Stomach (tissue), 9 donors: Measurements from ENCODE around the gene RGS8. TPM values are rescaled to one million over a fixed set of nuclear protein-coding genes. Genes with fewer than 3 reads are reported as not detected.
A peak's percentile ranks its signal among the peaks of the same experiment; 100 is the strongest.

Experiments
- DNase-seq, 2 donors: peaks; one replicate each; pipeline versions ENCODE4 v3.0.0 to v3.0.0-alpha.2; 2013 to 2019
- H3K27ac ChIP-seq, 5 donors: fragments of 200-600 bp in 4 of 5; sonication (generic) in 4 of 5; one replicate each; pipeline ENCODE4 v1.5.1; 2013 to 2019; ENCODE audit warnings: mild to moderate bottlenecking in 1 of 5, moderate library complexity in 1 of 5
- H3K27me3 ChIP-seq, 3 donors: fragments of 200-600 bp; sonication (generic); one replicate each; pipeline ENCODE4 v1.5.1; 2017 to 2019; ENCODE audit warnings: mixed run types in 1 of 3
- H3K36me3 ChIP-seq, 4 donors: fragments of 200-600 bp; sonication (generic); 1 replicate in 3 of 4; 2 replicates in 1 of 4; pipeline ENCODE4 v1.5.1; 2016 to 2019
- H3K4me1 ChIP-seq, 4 donors: fragments of 200-600 bp; sonication (generic); one replicate each; pipeline ENCODE4 v1.5.1; 2016 to 2019
- H3K4me3 ChIP-seq, 4 donors: fragments of 200-600 bp; sonication (generic) in 3 of 4; one replicate each; pipeline ENCODE4 v1.5.1; 2016 to 2019; ENCODE audit warnings: mild to moderate bottlenecking in 1 of 4
- H3K9me3 ChIP-seq, 4 donors: fragments of 200-600 bp; sonication (generic); one replicate each; pipeline ENCODE4 v1.5.1; 2016 to 2019
- CTCF ChIP-seq, 7 experiments: fragments of 450-650 bp in 4 of 7; fragments of 200-600 bp in 3 of 7; sonication (generic) in 3 of 7; IDR thresholded peaks; one replicate each; pipeline ENCODE4 v1.5.1; 2016 to 2019; ENCODE audit warnings: antibody characterized with exemption in 7 of 7, control low read depth in 2 of 7, mild to moderate bottlenecking in 1 of 7
- EP300 ChIP-seq: sonication (generic); formaldehyde crosslinking; IDR thresholded peaks from one replicate; pipeline ENCODE4 v1.6.1; 2017; ENCODE audit warnings: antibody characterized with exemption
- POLR2A ChIP-seq, 4 donors: fragments of 450-650 bp; IDR thresholded peaks; one replicate each; pipeline ENCODE4 v1.6.1; 2016; ENCODE audit warnings: antibody characterized with exemption in 4 of 4, control low read depth in 2 of 4, mild to moderate bottlenecking in 1 of 4, moderate library complexity in 1 of 4
- POLR2AphosphoS5 ChIP-seq, 3 donors: sonication (generic); formaldehyde crosslinking; IDR thresholded peaks; one replicate each; pipeline ENCODE4 v1.6.1; 2016; ENCODE audit warnings: antibody characterized with exemption in 3 of 3
- WGBS, 5 donors: extraction: QIAGEN DNeasy Blood & Tissue Kit in 3 of 5; methylation state at CpG; one replicate each; pipeline versions ENCODE4 v1.1.5 to v1.1.7; 2013 to 2018; 5-methylcytosine and 5-hydroxymethylcytosine counted together
- intact Hi-C: fragments of 100-400 bp; cut with DNase I; formaldehyde crosslinking; loops from one replicate; pipeline ENCODE4 v1.15.1; 2023; ENCODE audit warnings: low total_unique reads
- polyA plus RNA-seq, 3 donors: library from polyadenylated mRNA; stranded (reverse); fragments of 200-250 nt; gene quantifications; one replicate each; pipeline ENCODE4 v1.2.3, GENCODE V29; 2013
- total RNA-seq, 5 donors: library from RNA; depleted of rRNA; stranded (reverse); fragments of >200 nt; gene quantifications; one replicate each; pipeline versions ENCODE4 v1.1.0 to v1.2.3, GENCODE V29; 2014 to 2016
- donor health status: healthy with polysubstance abuse.
- donor health status: Bipolar disorder and iron deficiency.
- donor health status: healthy.

Gene RGS8
- total and polyA plus RNA-seq, 8 donors = not detected

GRCh38 chr1:182682898-182683501 is 1.4 kb downstream of the RGS8 start:
- Histone ChIP-seq H3K27ac (no peak overlapping the region), H3K36me3 (no peaks in the 10 kb centered on the region), H3K4me1 (peaks cover 0 to 14% (median 8%) of the 10 kb centered on the region in 4 donors), H3K9me3 (no peaks in the 10 kb centered on the region), H3K4me3 (no peak overlapping the region), H3K27me3 (peaks cover 0 to 15% (median 0%) of the 10 kb centered on the region in 3 donors)
- TF ChIP-seq CTCF (IDR thresholded peaks at IDR 0.05) = no peak
- no peak for TF ChIP-seq EP300
- TF ChIP-seq POLR2AphosphoS5 (IDR thresholded peaks at IDR 0.05) = no peak
- no peak for TF ChIP-seq POLR2A (IDR thresholded peaks at IDR 0.05)
- intact Hi-C loops = no loop called here
- 65 to 81% (median 76%) methylated on average over 2 of the region's 2 CpGs for WGBS, 5 donors
- DNase-seq = no peak

DNA sequence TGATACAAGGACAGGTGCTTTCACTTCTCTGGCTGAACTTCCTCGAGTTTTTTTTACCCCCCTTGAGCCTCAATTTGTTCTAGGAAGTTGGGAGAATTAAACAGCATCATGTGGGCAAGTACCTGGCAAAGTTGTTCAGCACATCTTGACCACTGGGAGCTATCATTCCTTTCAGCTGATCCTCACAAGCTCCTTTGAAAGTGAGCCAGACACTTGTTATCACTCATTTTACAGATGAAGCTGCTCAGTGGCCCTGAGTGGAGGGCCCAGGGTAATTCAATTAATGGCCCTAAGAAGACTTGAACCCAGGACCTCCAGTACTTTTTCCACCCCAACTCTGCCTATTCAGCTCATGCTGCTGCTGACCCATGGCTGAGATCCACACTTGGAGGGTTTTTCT is 2.0 kb downstream of the RGS8 start:
- no peaks in the 10 kb centered on the region for H3K9me3 ChIP-seq
- H3K4me3 ChIP-seq = no peak overlapping the region
- H3K27ac ChIP-seq = no peak overlapping the region
- peaks cover 0 to 8% (median 6%) of the 10 kb centered on the region in 4 donors for H3K4me1 ChIP-seq
- intact Hi-C loops = no loop called here
- DNase-seq = no peak
- TF ChIP-seq POLR2A (IDR thresholded peaks at IDR 0.05) = no peak
- no peak for TF ChIP-seq POLR2AphosphoS5 (IDR thresholded peaks at IDR 0.05)
- TF ChIP-seq EP300 = no peak
- no peak for TF ChIP-seq CTCF (IDR thresholded peaks at IDR 0.05)
- peaks cover 0 to 15% (median 0%) of the 10 kb centered on the region in 3 donors for H3K27me3 ChIP-seq
- 31 to 68% (median 57%) methylated on average over 1 of the region's 1 CpG for WGBS, 5 donors
- H3K36me3 ChIP-seq = no peaks in the 10 kb centered on the region

GRCh38 chr1:182681568-182681912 is 2.8 kb downstream of the RGS8 start:
- 82 to 89% (median 87%) methylated on average over 8 of the region's 8 CpGs for WGBS, 5 donors
- intact Hi-C loops = no loop called here
- peaks cover 0 to 15% (median 0%) of the 10 kb centered on the region in 3 donors for H3K27me3 ChIP-seq
- no peaks in the 10 kb centered on the region for H3K36me3 ChIP-seq
- no peak overlapping the region for H3K27ac ChIP-seq
- no peak overlapping the region for H3K4me3 ChIP-seq
- DNase-seq = no peak
- H3K9me3 ChIP-seq = no peaks in the 10 kb centered on the region
- TF ChIP-seq POLR2A (IDR thresholded peaks at IDR 0.05) (no peak), POLR2AphosphoS5 (IDR thresholded peaks at IDR 0.05) (no peak), EP300 (no peak), CTCF (IDR thresholded peaks at IDR 0.05) (no peak)
- H3K4me1 ChIP-seq = no peaks in the 10 kb centered on the region

DNA sequence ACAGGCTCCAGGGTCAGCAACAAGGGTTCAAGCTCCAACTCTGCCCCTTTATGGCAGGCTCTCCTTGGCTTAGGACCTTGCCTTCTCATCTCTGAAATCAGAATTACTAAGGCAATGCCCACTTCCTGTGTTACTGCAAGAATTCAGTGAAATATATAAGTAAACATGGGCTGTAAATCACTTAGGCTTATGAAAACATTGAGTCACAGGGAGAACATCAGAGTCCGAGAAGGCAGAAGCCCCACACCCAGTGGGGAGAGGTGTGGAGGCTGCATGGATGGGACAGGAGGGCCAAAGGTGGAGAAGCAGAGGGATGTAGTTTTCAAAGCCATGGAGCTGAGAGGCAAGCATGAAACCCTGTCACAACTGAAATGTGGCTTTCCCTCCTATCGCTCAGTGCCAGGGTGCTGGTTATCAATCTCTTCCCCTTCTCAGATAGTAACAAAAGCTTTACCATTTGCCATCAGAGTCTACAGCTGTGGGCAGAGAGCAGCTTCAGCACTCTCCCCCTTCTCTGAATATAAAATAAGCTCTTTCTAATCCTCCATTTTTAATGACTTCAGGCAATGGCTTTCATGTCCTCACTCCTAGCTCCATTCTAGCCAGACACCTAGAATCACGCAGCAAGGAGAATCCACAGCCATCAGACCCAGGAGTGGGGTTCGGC is 3.4 kb downstream of the RGS8 start:
- 68 to 75% (median 71%) methylated on average over 4 of the region's 4 CpGs for WGBS, 5 donors
- DNase-seq = peak in 1 of 2 donors; percentile 32
- Histone ChIP-seq H3K27ac (no peak overlapping the region), H3K4me1 (no peaks in the 10 kb centered on the region), H3K9me3 (no peaks in the 10 kb centered on the region), H3K27me3 (peaks cover 0 to 15% (median 0%) of the 10 kb centered on the region in 3 donors), H3K36me3 (no peaks in the 10 kb centered on the region), H3K4me3 (no peak overlapping the region)
- intact Hi-C loops = no loop called here
- no peak for TF ChIP-seq EP300
- no peak for TF ChIP-seq CTCF (IDR thresholded peaks at IDR 0.05)
- TF ChIP-seq POLR2A (IDR thresholded peaks at IDR 0.05) = no peak
- peak in 1 of 3 donors; percentile 10 for TF ChIP-seq POLR2AphosphoS5 (IDR thresholded peaks at IDR 0.05)
